Erythroblast (primary cell): ENCODE measurements around the gene ADISSP.

ENCODE experiments used
- DNase-seq, 2 experiments: peaks; one replicate each; lab custom pipeline; 2025; lab: John Stamatoyannopoulos, UW
- GATA1 ChIP-seq: IDR thresholded peaks from 2 replicates; pipeline ENCODE4 v1.6.1; 2011; ENCODE audit warnings: low read depth, mild to moderate bottlenecking, control low read depth, low read length, moderate library complexity
- POLR2A ChIP-seq: IDR thresholded peaks from 2 replicates; pipeline ENCODE4 v1.6.1; 2011; ENCODE audit warnings: mild to moderate bottlenecking, low read length

The ADISSP gene

DNA sequence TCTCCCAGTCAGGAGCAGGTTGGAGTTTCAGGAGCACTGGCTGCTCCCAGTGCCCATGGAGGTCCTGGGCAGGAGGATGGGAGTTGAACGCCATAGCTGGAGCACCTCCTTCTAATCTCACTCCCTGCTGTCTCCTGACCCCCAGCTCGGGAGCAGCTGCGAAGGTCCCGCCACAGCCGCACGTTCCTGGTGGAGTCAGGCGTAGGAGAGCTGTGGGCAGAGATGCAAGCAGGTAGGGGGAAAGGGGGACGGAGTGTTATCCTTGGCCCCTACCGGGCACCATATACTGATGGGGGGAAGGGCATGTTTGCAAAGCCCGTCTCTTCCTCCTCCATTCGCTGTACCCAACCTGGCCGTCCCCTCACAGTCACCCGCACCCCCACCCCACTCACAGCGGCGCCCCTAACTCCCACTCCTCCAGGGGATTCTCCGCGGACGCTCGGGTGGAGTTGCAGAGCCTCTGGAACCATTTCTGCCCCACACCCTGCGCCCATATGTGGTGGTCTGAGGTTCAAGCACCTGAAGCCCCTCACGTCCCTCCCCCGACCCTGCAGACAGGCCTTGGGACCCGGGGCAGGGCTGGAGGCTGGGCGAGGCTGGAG lies 18.4 kb downstream of the ADISSP start:
- TF ChIP-seq POLR2A: no peak
- TF ChIP-seq GATA1: no peak
- no peak for DNase-seq

DNA sequence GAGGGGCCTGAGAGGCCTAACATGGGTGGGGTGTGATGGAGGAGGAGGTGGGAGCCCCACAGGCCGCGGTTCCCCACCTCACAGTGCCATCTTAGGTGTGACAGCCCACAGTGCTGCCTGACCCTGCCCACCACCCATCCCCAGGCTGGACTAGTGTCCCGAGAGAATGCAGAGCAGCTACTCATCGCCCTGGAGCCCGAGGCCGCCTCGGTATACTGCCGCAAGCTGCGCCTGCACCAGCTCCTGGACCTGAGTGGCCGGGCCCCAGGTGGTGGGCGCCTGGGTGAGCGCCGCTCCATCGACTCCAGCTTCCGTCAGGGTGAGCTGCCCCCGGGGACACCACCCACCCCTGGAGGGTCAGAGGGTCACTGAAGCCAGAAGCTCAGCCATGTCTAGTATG lies 19.5 kb downstream of the ADISSP start:
- TF ChIP-seq POLR2A: no peak
- no peak for TF ChIP-seq GATA1
- no peak for DNase-seq

DNA sequence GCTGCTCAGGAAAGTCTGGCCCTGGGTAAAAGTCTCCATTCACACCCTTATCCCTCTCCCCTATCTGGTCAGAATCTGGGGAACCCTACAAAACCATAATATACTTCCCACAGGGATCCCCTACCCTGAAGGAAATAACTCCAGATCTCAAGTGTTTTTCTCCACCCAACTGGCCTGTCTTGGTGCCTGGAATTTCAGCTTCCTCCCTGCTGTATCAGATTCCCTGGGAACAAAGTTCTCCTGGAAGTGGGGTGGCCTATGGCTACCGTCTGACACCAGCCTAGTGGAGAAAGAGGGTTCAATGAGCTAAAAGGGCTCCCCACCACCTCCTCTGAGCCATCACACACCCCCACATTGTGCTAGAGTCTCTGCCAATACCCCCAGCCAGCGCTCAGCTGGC lies 20.1 kb downstream of the ADISSP start:
- no peak for DNase-seq
- TF ChIP-seq POLR2A (no peak), GATA1 (no peak)

DNA sequence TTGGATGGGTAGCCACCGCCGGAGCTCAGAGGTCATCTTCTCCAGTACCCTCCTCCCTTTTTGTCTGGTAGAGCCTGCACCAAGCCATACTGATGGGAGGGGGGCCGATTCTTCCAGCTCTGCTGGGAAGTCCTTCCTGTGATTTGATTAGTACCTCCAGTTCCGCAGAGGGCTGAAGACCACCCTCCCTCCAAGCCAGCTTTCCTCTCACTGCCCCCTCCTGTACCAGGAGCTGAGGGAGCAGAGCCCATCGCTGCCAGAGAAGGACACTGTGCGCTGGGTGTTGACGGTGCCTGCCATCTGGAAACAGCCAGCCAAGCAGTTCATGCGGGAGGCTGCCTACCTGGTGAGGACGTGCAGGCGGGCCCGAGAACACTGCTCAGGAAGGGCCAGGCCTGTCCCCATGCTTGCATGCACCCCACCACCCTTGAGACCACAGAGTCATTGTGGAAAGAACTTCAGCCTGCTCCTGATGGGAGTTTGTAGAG lies 21.8 kb downstream of the ADISSP start:
- DNase-seq: no peak
- TF ChIP-seq POLR2A: no peak
- TF ChIP-seq GATA1: no peak

DNA sequence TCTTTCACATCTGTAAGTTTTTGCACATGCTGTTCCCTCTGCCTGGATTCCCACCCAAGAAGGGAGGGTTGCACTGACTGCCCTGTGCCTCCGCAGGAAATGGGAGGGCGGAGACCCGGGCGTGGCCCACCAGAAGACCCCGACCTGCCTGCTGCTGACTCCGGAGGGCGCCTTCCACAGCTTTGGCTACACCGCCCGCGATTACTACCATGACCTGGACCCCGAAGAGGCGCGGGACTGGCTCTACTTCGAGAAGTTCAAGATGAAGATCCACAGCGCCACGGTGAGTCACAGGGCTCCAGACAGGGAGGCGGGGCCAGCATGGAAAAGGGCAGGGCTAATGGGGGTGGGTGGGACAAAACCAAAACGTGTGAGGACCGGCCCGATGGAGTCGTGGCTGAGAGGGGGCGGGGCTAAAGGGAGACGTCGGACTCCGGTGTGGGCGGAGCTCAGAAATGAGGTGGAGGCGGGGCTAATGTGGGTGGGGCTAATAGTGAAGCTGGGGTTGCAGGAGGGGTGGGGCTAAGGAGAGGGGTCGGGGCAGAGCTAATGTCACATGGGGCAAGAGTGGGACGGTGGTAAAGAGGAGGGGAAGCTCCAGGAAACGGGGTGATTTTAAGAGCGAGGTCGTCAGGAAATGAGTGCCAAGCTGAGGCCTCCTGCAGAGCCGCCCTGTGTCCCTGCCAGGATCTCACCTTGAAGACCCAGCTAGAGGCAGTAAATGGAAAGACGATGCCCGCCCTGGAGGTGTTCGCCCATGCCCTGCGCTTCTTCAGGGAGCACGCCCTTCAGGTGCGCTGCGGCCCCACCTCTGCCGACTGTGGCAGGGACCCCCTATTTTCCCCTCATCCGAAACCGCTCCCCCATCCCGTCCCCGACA lies 22.5 kb downstream of the ADISSP start:
- DNase-seq: peak; percentile 88 to 89
- TF ChIP-seq GATA1 (no peak), POLR2A (no peak)

DNA sequence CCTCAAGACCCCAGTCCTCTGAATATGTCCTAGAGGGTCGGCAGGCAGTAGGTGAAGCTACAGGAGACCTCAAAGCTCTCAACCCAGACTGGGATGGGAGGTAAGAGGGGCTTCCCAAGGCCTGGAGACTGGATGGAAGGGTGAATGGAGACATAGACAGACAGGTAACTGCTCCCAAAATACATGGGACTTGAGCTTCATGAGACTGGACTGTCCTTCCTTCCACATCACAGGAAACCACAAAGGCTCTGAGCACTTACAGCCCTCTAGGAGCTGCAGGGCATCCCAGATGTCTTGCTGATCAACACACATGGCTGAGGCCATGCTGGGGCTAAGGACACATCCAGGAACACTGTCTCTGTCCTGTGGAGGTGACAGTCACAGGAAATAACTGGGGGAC lies 23.5 kb downstream of the ADISSP start:
- TF ChIP-seq POLR2A: no peak
- no peak for TF ChIP-seq GATA1
- DNase-seq: no peak

DNA sequence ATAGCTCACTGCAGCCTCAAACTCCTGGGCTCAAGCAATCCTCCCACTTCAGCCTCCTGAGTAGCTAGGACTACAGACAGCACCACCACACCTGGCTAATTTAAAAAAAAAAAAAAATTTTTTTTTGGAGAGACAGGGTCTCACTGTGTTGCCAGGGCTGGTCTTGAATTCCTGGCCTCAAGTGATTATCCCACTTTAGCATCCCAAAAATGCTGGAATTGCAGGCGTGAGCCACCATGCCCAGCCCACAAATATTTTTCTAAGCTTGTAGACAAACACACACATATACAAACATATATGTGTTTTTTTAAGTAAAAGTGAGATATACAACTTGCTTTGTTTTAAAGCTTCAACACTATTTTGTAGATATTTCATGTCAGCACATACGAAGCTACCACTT lies 24.3 kb downstream of the ADISSP start:
- TF ChIP-seq GATA1 (no peak), POLR2A (no peak)
- no peak for DNase-seq

DNA sequence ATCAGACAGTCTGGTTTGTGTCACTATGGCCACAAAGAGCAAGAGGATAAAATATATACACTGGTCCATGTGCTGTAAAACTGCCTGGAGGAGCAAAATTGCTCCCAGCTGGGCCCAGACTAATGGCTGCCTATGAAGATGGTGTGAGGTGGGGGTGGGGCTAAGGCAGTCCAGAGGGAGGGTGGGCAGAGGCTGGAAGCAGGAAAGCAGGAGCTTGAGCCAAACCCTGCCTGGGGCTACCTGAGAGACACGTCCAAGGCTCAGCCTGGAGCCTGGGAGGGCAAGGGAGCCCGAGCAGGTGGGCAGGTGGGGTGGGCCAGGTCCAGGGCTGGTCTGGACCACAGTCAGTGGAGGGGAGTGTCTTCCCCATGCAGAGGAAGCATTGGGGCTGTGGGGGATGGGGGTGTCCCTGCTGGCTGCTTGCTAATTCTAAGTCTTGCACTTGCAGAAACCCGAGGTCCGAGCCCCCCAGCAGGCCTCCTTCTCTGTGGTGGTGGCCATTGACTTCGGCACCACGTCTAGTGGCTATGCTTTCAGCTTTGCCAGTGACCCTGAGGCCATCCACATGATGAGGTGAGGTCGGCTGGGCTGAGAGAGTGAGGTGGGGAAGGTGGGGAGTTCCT lies 25.6 kb downstream of the ADISSP start:
- TF ChIP-seq POLR2A (no peak), GATA1 (no peak)
- DNase-seq: no peak

DNA sequence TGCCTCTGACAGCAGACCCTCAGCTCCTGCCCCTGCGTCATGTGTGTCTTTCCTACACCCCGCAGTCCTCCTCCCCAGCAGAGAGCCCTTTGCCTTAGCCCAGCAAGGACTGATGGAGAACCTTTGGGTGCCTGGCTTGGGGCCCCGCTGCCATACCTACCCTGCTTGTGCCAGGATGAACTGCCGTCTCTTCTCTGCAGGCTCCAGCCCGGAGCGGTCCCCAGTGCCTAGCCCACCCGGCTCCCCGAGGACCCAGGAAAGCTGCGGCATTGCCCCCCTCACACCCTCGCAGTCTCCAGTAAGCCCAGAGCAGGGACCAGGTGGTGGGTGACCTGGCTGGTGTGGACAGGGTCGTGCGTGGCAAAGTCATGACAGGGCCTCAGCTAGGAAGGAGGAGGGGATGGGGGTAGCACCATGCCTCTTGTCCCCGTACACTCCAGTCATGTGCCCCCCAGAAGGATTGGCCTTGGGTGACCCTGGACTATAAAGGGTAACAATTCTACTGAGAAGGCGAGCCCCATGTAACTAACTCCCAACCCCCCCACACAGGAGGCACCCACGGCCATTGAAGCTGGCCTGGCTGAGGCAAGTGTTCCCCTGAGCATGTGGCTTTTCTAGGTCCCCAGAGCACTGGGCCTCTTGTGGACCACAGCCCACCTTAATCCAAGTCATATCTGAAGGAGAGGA lies 26.8 kb downstream of the ADISSP start:
- DNase-seq: no peak
- TF ChIP-seq POLR2A (no peak), GATA1 (no peak)

DNA sequence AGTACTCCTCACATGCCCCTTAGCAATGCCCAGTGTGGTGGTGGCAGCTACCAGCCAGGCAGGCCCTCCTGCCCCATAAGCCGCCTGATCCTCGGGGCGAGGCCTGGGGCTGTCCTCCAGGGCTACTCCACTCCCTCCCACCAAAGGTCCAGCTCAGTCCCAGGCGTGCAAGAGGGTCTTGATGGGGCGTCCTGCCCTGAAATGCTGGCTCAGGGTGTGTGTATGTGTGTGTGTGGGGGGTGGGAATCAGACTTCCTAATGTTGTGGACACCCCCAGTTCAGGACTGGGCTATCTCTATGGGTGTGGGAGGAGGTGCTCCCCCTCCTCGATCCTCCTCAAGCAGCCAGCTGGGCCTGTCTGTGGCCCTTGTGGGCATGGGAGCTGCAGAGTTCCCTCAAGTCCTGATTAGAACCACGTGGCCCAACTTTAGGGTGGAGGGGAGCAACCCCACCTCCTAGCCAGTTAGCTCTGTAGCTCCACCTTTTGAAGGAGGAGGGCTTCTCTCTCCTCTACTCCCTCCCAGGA lies 27.6 kb downstream of the ADISSP start:
- TF ChIP-seq GATA1 (no peak), POLR2A (no peak)
- DNase-seq: peak; percentile 39 to 46

DNA sequence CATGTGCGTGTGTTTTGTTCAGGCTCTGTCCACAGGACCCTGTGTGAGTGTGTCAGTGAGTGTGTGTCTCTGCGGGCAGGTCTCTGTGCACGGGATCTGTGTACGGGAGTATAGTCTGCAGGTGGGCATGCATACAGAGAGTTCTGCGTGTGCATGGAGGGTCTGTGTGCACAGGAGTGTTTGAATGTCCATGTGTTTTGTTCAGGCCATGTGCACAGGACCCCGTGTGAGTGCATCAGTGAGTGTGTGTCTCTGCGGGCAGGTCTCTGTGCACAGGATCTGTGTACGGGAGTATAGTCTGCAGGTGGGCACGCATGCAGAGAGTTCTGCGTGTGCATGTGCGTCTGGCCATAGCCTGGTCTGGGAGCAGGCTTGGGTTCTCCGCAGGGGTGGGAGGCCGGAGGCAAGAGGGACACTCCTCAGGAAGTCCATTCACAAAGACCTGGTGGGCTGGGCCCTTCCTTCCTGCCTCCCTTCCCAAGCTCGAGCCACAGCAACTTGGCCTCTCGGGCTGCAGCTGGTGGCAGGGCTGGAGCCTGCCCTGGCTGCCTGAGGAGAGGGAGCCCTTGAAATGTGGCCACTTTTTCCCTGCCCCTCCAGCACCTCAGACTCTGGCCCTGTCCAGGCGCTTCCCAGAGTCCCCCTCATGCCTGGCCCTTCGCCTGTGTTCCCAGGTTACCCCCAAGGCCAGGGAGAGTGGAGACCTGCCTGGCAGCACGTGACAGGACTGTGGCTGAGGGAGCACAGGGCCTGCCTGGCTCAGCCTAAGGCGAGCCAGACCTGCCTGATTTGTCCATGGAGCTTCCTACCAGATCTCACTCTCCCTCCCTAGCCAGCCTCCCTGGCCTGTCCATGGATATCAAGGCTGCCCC lies 28.3 kb downstream of the ADISSP start:
- DNase-seq: no peak
- TF ChIP-seq GATA1 (no peak), POLR2A (no peak)
